Vagina (tissue), 2 donors: ENCODE data around the gene CDHR3. TPM values are rescaled to one million over a fixed set of nuclear protein-coding genes. Genes with fewer than 3 reads are reported as not detected.

ENCODE experiments used
- DNase-seq, 2 donors: peaks; one replicate each; pipeline ENCODE4 v3.0.0-alpha.2; 2017; ENCODE audit errors: extremely low spot score in 2 of 2
- H3K27ac ChIP-seq: fragments of 200-600 bp; sonication (generic); one replicate; pipeline ENCODE4 v1.5.1; 2019
- H3K27me3 ChIP-seq: fragments of 200-600 bp; sonication (generic); one replicate; pipeline ENCODE4 v1.5.1; 2019
- H3K36me3 ChIP-seq, 2 donors: fragments of 200-600 bp; sonication (generic); one replicate each; pipeline ENCODE4 v1.5.1; 2017 to 2019
- H3K4me1 ChIP-seq: fragments of 200-600 bp; sonication (generic); one replicate; pipeline ENCODE4 v1.5.1; 2019
- H3K4me3 ChIP-seq, 2 donors: fragments of 200-600 bp; sonication (generic); 1 replicate in 1 of 2; 2 replicates in 1 of 2; pipeline ENCODE4 v1.5.1; 2016 to 2019
- H3K9me3 ChIP-seq: fragments of 200-600 bp; sonication (generic); one replicate; pipeline ENCODE4 v1.5.1; 2019
- POLR2A ChIP-seq, 2 donors: fragments of 450-650 bp; IDR thresholded peaks; one replicate each; pipeline ENCODE4 v1.6.1; 2017; ENCODE audit warnings: antibody characterized with exemption in 2 of 2, mild to moderate bottlenecking in 2 of 2, moderate library complexity in 2 of 2
- POLR2AphosphoS5 ChIP-seq, 2 donors: sonication (generic); formaldehyde crosslinking; IDR thresholded peaks; one replicate each; pipeline ENCODE4 v1.9.0; 2017; ENCODE audit warnings: antibody characterized with exemption in 2 of 2, mild to moderate bottlenecking in 2 of 2, low read depth in 1 of 2; ENCODE audit not compliant: insufficient read depth in 1 of 2
- intact Hi-C: fragments of 100-400 bp; cut with DNase I; formaldehyde crosslinking; loops from one replicate; pipeline ENCODE4 v1.15.1; 2023
- total RNA-seq: library from RNA; depleted of rRNA; stranded (reverse); fragments of >200 nt; gene quantifications from one replicate; pipeline ENCODE4 v1.2.3, GENCODE V29; 2016
- TF ChIP-seq, protein P1 (sequence below), 3 experiments: fragments of 450-650 bp in 2 of 3; fragments of 200-600 bp in 1 of 3; sonication (generic) in 1 of 3; IDR thresholded peaks; one replicate each; pipeline ENCODE4 v1.5.1; 2017 to 2019; ENCODE audit warnings: antibody characterized with exemption in 3 of 3, mild to moderate bottlenecking in 2 of 3, moderate library complexity in 2 of 3

CDHR3 gene
- total RNA-seq, 1 donor from 2014 or later = 8.8 TPM

DNA sequence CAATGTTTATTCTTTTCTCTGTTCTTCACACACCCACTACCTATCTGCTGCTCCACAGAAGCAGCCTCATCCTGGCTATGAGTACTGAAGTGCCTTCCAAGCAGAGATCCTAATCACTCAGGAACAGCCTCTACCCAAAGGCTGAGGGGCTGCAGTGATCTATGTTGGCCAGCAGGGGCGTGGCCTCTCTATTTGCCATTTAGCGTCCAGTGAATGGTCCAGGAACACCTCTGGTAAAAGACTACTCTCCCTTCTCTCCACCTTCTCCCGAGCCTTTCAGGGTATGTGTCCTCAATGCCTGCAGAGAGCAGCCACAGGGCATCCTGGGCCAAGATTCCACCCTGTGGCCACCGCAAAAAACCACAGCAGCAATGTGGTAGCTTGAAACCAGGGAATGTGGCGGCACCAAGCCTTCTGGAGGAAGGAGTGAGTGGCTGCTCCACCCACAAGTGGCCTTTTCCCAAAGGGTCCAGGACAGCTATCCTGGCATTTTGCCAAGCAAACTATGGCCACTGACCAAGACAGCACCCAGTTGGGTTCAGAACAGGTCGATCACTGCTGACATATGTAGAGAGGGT, 78.2 kb downstream of the CDHR3 start:
- no peak for DNase-seq
- Histone ChIP-seq H3K4me1 (peaks cover 40% of the 10 kb centered on the region), H3K27me3 (no peaks in the 10 kb centered on the region), H3K4me3 (no peak overlapping the region), H3K36me3 (no peaks in the 10 kb centered on the region), H3K9me3 (no peaks in the 10 kb centered on the region), H3K27ac (peak overlapping the region; percentile 48)
- intact Hi-C loops = loop anchor here (5.0 kb wide), 3 partner anchors 104 to 389 kb away; no protein-coding TSS in a partner anchor
- TF ChIP-seq, protein P1, sequence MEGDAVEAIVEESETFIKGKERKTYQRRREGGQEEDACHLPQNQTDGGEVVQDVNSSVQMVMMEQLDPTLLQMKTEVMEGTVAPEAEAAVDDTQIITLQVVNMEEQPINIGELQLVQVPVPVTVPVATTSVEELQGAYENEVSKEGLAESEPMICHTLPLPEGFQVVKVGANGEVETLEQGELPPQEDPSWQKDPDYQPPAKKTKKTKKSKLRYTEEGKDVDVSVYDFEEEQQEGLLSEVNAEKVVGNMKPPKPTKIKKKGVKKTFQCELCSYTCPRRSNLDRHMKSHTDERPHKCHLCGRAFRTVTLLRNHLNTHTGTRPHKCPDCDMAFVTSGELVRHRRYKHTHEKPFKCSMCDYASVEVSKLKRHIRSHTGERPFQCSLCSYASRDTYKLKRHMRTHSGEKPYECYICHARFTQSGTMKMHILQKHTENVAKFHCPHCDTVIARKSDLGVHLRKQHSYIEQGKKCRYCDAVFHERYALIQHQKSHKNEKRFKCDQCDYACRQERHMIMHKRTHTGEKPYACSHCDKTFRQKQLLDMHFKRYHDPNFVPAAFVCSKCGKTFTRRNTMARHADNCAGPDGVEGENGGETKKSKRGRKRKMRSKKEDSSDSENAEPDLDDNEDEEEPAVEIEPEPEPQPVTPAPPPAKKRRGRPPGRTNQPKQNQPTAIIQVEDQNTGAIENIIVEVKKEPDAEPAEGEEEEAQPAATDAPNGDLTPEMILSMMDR (IDR thresholded peaks at IDR 0.05) = peak in 1 of 3 experiments; percentile 31
- TF ChIP-seq POLR2AphosphoS5 (IDR thresholded peaks at IDR 0.05; ENCODE audit: insufficient read depth in 1 of 2, low read depth in 1 of 2) = no peak

DNA sequence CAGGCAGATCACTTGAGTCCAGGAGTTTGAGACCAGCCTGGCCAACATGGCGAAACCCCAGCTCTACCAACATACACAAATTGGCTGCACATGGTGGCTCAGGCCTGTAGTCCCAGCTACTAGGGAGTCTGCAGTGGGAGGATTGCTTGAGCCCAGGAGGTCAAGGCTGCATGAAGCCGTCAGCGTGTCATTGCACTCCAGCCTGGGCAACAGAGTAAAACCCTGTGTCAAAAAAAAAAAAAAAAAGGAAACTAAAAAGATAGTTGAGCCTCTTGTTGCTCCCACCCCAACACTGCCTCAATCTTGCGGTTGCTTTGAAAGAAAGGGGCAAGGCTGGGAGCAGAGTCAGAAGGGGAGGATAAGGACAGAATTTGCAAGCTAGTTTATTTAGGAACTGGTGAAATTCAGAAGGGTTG, 79.1 kb downstream of the CDHR3 start:
- no peak for DNase-seq
- H3K27ac ChIP-seq = peak overlapping the region; percentile 48
- no peaks in the 10 kb centered on the region for H3K9me3 ChIP-seq
- TF ChIP-seq, protein P1 (IDR thresholded peaks at IDR 0.05) = no peak
- TF ChIP-seq POLR2AphosphoS5 (IDR thresholded peaks at IDR 0.05; ENCODE audit: insufficient read depth in 1 of 2, low read depth in 1 of 2) (no peak), POLR2A (IDR thresholded peaks at IDR 0.05) (no peak)
- H3K4me1 ChIP-seq = peaks cover 42% of the 10 kb centered on the region
- H3K27me3 ChIP-seq = no peaks in the 10 kb centered on the region
- H3K36me3 ChIP-seq = no peaks in the 10 kb centered on the region
- no peak overlapping the region for H3K4me3 ChIP-seq
- intact Hi-C loops = loop anchor here (5.0 kb wide), 3 partner anchors 105 to 390 kb away; no protein-coding TSS in a partner anchor

DNA sequence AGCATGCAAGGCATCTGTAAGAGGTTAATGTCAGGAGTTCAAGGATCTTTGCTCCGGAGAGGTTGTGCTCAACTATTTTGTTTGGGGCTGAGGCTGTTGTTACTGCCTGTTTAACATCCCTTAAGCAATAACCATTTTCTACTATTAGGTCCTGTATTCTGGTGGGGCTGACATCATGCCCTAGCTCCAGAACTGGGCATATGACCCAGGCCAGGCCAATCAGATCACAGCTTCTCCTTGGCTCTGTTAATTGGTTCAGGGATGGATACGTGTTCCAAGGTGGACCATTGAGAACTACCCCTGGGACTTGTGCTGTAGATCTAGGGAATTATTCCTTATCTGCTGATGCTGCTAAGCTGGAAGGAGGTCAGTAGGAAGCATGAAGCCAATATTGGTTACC, 82.1 kb downstream of the CDHR3 start:
- H3K27me3 ChIP-seq = no peaks in the 10 kb centered on the region
- no peak overlapping the region for H3K4me3 ChIP-seq
- intact Hi-C loops = no loop called here
- peaks cover 50% of the 10 kb centered on the region for H3K4me1 ChIP-seq
- no peak for DNase-seq
- H3K36me3 ChIP-seq = no peaks in the 10 kb centered on the region
- TF ChIP-seq POLR2AphosphoS5 (IDR thresholded peaks at IDR 0.05; ENCODE audit: insufficient read depth in 1 of 2, low read depth in 1 of 2) = no peak
- no peak for TF ChIP-seq POLR2A (IDR thresholded peaks at IDR 0.05)
- TF ChIP-seq, protein P1 (IDR thresholded peaks at IDR 0.05) = no peak
- H3K9me3 ChIP-seq = no peaks in the 10 kb centered on the region
- H3K27ac ChIP-seq = no peak overlapping the region

DNA sequence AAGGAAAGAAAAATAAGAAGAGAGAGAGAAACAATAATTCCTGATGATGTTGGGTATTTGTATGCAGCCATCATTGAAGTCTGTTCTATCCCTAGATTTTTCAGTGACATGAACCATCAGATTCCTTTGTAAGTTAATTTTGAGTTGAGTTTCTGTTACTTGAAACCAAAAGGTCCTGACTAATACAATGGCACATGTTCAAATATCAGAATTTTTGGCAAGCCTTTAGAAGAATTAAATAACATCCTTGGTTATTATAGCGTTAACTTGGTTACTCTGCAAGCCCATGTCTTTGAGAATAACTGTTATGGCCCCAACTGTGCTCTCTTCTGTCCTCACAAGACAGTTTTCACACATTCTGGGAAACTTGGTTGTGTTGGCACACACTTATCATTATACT, 82.5 kb downstream of the CDHR3 start:
- DNase-seq = no peak
- Histone ChIP-seq H3K36me3 (no peaks in the 10 kb centered on the region), H3K4me3 (no peak overlapping the region), H3K27me3 (no peaks in the 10 kb centered on the region), H3K4me1 (peaks cover 50% of the 10 kb centered on the region), H3K9me3 (no peaks in the 10 kb centered on the region), H3K27ac (no peak overlapping the region)
- TF ChIP-seq, protein P1 (IDR thresholded peaks at IDR 0.05) = no peak
- TF ChIP-seq POLR2A (IDR thresholded peaks at IDR 0.05) = no peak
- no peak for TF ChIP-seq POLR2AphosphoS5 (IDR thresholded peaks at IDR 0.05; ENCODE audit: insufficient read depth in 1 of 2, low read depth in 1 of 2)
- intact Hi-C loops = no loop called here

DNA sequence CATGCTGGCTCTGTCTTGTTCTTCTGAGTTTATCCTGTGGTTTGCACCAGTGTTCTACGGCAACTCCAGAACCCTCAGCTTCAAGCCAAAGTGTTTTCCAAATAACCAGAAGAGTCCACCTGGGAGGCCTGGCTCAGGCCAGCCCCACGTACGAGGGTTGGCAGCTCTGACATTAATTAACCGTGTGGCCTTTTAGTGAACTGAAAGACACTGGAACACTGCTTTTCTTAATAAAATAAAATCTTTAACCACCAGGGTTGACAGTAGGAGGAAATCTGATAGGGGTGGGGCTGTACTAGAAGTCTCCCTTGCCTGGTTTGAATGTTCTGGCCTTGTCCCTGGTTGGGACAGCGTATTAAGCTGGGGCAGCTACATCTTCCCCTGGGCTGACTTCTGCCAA, 84.1 kb downstream of the CDHR3 start:
- no peak overlapping the region for H3K4me3 ChIP-seq
- no peak for DNase-seq
- no peaks in the 10 kb centered on the region for H3K9me3 ChIP-seq
- no peak for TF ChIP-seq POLR2A (IDR thresholded peaks at IDR 0.05)
- no peak for TF ChIP-seq POLR2AphosphoS5 (IDR thresholded peaks at IDR 0.05; ENCODE audit: insufficient read depth in 1 of 2, low read depth in 1 of 2)
- no peaks in the 10 kb centered on the region for H3K36me3 ChIP-seq
- peaks cover 45% of the 10 kb centered on the region for H3K4me1 ChIP-seq
- H3K27me3 ChIP-seq = no peaks in the 10 kb centered on the region
- H3K27ac ChIP-seq = no peak overlapping the region
- intact Hi-C loops = no loop called here
